NCI-H1436 (cell line): ENCODE data around the gene ARHGAP4.

Experiments used
- DNase-seq: peaks from one replicate; lab custom pipeline; 2025; lab: John Stamatoyannopoulos, UW

The ARHGAP4 gene

GRCh38 chrX:153906126-153906917, 19.7 kb downstream of the ARHGAP4 start:
- no peak for DNase-seq

GRCh38 chrX:153905481-153906095, 20.5 kb downstream of the ARHGAP4 start:
- DNase-seq: no peak

- DNase-seq: no peak
Measured at GRCh38 chrX:153903991-153904957, 21.8 kb downstream of the ARHGAP4 start, which contains the start of gene AVPR2. TSS of gene AVPR2 (plus strand) at chrX:153904673. CDS start at chrX:153905146, 473 bp downstream.

GRCh38 chrX:153903238-153903980, 22.7 kb downstream of the ARHGAP4 start:
- no peak for DNase-seq

- DNase-seq: no peak
Measured at GRCh38 chrX:153902385-153902784, 23.7 kb downstream of the ARHGAP4 start.

- DNase-seq: no peak
Measured at GRCh38 chrX:153901753-153902140, 24.3 kb downstream of the ARHGAP4 start.

- DNase-seq: peak; percentile 72
Measured at GRCh38 chrX:153900831-153901752, 25.0 kb downstream of the ARHGAP4 start.

GRCh38 chrX:153897899-153898298, 28.2 kb downstream of the ARHGAP4 start:
- DNase-seq: no peak

- no peak for DNase-seq
Measured at GRCh38 chrX:153889123-153889522, 36.9 kb downstream of the ARHGAP4 start.

GRCh38 chrX:153888344-153888743, 37.7 kb downstream of the ARHGAP4 start:
- no peak for DNase-seq

GRCh38 chrX:153887385-153887784, 38.7 kb downstream of the ARHGAP4 start:
- no peak for DNase-seq

- no peak for DNase-seq
Measured at GRCh38 chrX:153886915-153887314, 39.1 kb downstream of the ARHGAP4 start.

GRCh38 chrX:153885968-153886903, 39.8 kb downstream of the ARHGAP4 start, which contains the start of gene L1CAM:
TSS of gene L1CAM (minus strand) at chrX:153886173. CDS start at chrX:153875836, 10,337 bp downstream.
- DNase-seq: no peak

- DNase-seq: no peak
Measured at GRCh38 chrX:153885208-153885787, 40.8 kb downstream of the ARHGAP4 start.

GRCh38 chrX:153884590-153884989, 41.5 kb downstream of the ARHGAP4 start:
- DNase-seq: peak; percentile 42

- DNase-seq: no peak
Measured at GRCh38 chrX:153884136-153884535, 41.9 kb downstream of the ARHGAP4 start.

- no peak for DNase-seq
Measured at GRCh38 chrX:153883163-153883843, 42.8 kb downstream of the ARHGAP4 start.

- no peak for DNase-seq
Measured at GRCh38 chrX:153882557-153882956, 43.5 kb downstream of the ARHGAP4 start.
